Body of pancreas (tissue), 4 donors: Measurements from ENCODE around the gene OTX1.

Experiments
- CTCF ChIP-seq, 7 experiments: fragments of 450-650 bp in 4 of 7; fragments of 200-600 bp in 3 of 7; sonication (generic) in 3 of 7; IDR thresholded peaks; one replicate each; pipeline ENCODE4 v1.5.1; 2016 to 2019; ENCODE audit warnings: antibody characterized with exemption in 7 of 7
- POLR2A ChIP-seq, 3 donors: fragments of 450-650 bp; IDR thresholded peaks; one replicate each; pipeline ENCODE4 v1.6.1; 2016; ENCODE audit warnings: antibody characterized with exemption in 3 of 3, mild to moderate bottlenecking in 2 of 3

GRCh38 chr2:63040586-63040985, 10.0 kb upstream of the OTX1 start:
- TF ChIP-seq CTCF (IDR thresholded peaks at IDR 0.05) (no peak), POLR2A (IDR thresholded peaks at IDR 0.05) (no peak)
